ENCODE measurements around the gene KDM4B. TPM values are rescaled to one million over a fixed set of nuclear protein-coding genes. Genes with fewer than 3 reads are reported as not detected.
A peak's percentile ranks its signal among the peaks of the same experiment; 100 is the strongest.

The KDM4B gene
- total and polyA plus RNA-seq, 4 experiments from 2014 or later, result 3.2 to 50.4 (median 29.9) TPM

DNA sequence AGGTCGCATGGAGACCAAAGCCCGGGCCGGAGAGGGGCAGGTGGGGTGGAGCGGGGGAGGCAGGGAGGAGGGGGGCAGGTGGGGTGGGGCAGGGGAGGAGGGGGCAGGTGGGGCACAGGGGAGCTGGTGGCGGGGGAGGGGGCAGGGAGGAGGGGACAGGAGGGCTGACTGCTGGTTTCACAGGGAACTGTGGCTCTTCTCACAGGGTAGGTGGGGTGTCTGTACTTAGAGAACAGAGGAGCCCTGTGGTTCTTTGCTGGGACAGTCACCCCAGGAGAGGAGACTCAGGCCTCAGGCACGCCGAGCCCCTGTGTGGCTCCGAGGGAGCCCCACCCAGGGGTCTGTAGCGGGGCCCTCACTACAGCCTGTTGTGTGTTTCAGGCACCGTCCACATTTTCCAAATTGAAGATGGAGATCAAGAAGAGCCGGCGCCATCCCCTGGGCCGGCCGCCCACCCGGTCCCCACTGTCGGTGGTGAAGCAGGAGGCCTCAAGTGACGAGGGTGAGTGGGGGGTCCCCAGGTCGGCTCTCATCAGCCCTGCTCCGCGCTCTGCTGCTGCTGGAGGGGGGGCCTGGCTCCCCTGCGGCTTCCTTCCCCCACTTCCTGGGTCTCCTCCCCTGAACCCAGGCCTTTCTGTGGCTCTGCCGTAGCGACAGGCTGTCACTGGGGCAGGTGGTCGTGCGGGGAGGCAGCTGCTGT, 162.7 kb downstream of the KDM4B start:
- no peaks in the 10 kb centered on the region for H3K27me3 Mint-ChIP-seq
- H3K27me3 ChIP-seq (ENCODE audit: insufficient read depth, low read length), result no peaks in the 10 kb centered on the region
- no peak overlapping the region for H3K27ac ChIP-seq (ENCODE audit: low read depth, low read length)
- H3K27ac Mint-ChIP-seq, result peak overlapping the region in 1 of 7 donors; percentile 85
- CTCF ChIA-PET (ENCODE audit: partially characterized antibody), result no interaction called here
- no peaks in the 10 kb centered on the region for H3K9me3 Mint-ChIP-seq
- no peaks in the 10 kb centered on the region for H3K9me3 ChIP-seq (ENCODE audit: control insufficient read depth in 1 of 2, low read length in 2 of 2)
- H3K36me3 Mint-ChIP-seq, result peaks cover 5 to 26% of the 10 kb centered on the region in 2 donors
- POLR2A ChIA-PET (ENCODE audit: partially characterized antibody), result no interaction called here
- peaks cover 5% of the 10 kb centered on the region for H3K36me3 ChIP-seq (ENCODE audit: insufficient read depth, low read length)
- no peak for DNase-seq
- peaks cover 8 to 12% (median 10%) of the 10 kb centered on the region in 4 donors for H3K4me1 Mint-ChIP-seq
- intact Hi-C loops (cut with micrococcal nuclease), result no loop called here
- peak overlapping the region in 2 of 8 donors; percentile 26 to 64 for H3K4me3 Mint-ChIP-seq
- no peak overlapping the region for H3K4me3 ChIP-seq (ENCODE audit: low read length in 2 of 2)
- H3K4me1 ChIP-seq (ENCODE audit: insufficient read depth, low read length), result peaks cover 15% of the 10 kb centered on the region

DNA sequence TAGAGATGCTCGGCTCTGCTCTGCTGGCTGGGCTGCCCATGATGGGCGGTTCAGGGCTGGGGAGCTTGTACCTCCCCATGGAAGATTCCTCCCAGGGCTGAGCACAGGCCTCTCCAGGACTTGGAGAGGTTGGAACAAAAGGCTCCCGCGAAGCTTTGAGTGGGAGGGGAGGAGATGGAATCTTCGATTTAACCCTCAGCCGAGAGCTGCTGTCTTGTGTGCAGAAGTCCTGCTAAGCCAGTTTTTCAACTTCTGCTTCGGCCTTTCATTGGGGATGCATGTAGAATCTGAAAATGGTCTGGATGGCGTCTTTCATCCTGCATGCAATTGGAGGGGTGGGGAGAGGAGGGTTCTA, 163.3 kb downstream of the KDM4B start:
- Mint-ChIP-seq H3K27me3 (no peaks in the 10 kb centered on the region), H3K9me3 (no peaks in the 10 kb centered on the region), H3K27ac (peak overlapping the region in 2 of 7 donors; percentile 51 to 77), H3K4me1 (peaks cover 9 to 16% (median 11%) of the 10 kb centered on the region in 4 donors), H3K36me3 (peaks cover 5 to 29% of the 10 kb centered on the region in 2 donors), H3K4me3 (no peak overlapping the region)
- peaks cover 6% of the 10 kb centered on the region for H3K36me3 ChIP-seq (ENCODE audit: insufficient read depth, low read length)
- no peaks in the 10 kb centered on the region for H3K9me3 ChIP-seq (ENCODE audit: control insufficient read depth in 1 of 2, low read length in 2 of 2)
- H3K27ac ChIP-seq (ENCODE audit: low read depth, low read length), result no peak overlapping the region
- no peak overlapping the region for H3K4me3 ChIP-seq (ENCODE audit: low read length in 2 of 2)
- H3K4me1 ChIP-seq (ENCODE audit: insufficient read depth, low read length), result peaks cover 15% of the 10 kb centered on the region
- ChIA-PET POLR2A (ENCODE audit: partially characterized antibody) (no interaction called here), CTCF (ENCODE audit: partially characterized antibody) (no interaction called here)
- H3K27me3 ChIP-seq (ENCODE audit: insufficient read depth, low read length), result no peaks in the 10 kb centered on the region
- intact Hi-C loops (cut with micrococcal nuclease), result no loop called here
- no peak for DNase-seq

DNA sequence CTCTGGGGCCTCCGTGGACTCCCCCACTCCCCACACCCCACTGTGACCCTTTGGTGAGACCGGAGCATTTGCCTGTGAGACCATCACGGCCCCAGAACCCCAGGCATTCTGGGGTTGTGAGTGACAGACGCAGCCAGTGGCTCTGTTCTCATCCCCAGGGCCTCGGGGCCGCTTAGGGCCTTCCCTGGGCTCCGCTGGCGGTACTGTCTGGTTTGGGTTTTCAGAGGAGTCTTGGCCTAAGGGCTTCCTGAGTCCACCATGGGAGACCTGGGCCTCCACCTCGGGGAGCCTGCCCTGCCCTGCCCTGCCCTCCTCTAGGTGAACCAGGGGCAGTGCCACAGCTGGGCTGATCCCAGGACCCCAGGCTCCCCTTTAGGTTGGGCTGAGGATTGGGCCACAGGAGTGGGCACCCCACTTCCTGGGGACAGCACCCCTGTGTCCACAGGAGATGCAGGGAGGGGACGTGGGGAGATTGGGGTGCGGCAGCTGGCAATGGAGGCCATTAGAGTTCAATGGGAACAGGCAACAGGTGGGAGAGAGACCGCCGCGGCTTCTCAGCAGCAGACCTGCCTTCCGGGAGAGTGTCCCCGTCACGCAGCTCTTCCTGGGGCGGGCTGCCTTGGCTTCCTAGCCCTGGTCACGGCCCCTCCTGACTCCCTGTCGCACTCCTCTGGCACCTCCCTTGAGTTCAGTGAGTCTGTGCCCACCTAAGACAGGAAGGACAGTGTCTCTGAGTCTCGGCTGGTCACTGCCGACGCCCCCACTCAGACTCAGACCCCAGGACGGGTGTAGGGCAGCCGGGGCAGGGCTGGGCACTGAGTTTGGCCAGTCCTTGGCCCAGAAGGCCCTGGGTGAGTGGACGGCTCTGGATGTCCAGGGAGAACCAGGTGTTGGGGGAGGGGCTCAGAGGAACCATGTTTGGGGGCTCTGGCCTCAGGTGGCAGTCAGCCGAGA, 164.1 kb downstream of the KDM4B start:
- Histone ChIP-seq H3K4me1 (ENCODE audit: insufficient read depth, low read length) (peaks cover 21% of the 10 kb centered on the region), H3K4me3 (ENCODE audit: low read length in 2 of 2) (no peak overlapping the region), H3K27ac (ENCODE audit: low read depth, low read length) (no peak overlapping the region), H3K9me3 (ENCODE audit: control insufficient read depth in 1 of 2, low read length in 2 of 2) (no peaks in the 10 kb centered on the region), H3K36me3 (ENCODE audit: insufficient read depth, low read length) (peaks cover 11% of the 10 kb centered on the region), H3K27me3 (ENCODE audit: insufficient read depth, low read length) (no peaks in the 10 kb centered on the region)
- ChIA-PET CTCF (ENCODE audit: partially characterized antibody) (no interaction called here), POLR2A (ENCODE audit: partially characterized antibody) (no interaction called here)
- H3K4me3 Mint-ChIP-seq, result no peak overlapping the region
- H3K27me3 Mint-ChIP-seq, result no peaks in the 10 kb centered on the region
- H3K36me3 Mint-ChIP-seq, result peaks cover 9 to 32% of the 10 kb centered on the region in 2 donors
- H3K4me1 Mint-ChIP-seq, result peaks cover 10 to 20% (median 13%) of the 10 kb centered on the region in 4 donors
- intact Hi-C loops (cut with micrococcal nuclease), result no loop called here
- H3K9me3 Mint-ChIP-seq, result no peaks in the 10 kb centered on the region
- H3K27ac Mint-ChIP-seq, result peak overlapping the region in 1 of 7 donors; percentile 70
- DNase-seq, result no peak

DNA sequence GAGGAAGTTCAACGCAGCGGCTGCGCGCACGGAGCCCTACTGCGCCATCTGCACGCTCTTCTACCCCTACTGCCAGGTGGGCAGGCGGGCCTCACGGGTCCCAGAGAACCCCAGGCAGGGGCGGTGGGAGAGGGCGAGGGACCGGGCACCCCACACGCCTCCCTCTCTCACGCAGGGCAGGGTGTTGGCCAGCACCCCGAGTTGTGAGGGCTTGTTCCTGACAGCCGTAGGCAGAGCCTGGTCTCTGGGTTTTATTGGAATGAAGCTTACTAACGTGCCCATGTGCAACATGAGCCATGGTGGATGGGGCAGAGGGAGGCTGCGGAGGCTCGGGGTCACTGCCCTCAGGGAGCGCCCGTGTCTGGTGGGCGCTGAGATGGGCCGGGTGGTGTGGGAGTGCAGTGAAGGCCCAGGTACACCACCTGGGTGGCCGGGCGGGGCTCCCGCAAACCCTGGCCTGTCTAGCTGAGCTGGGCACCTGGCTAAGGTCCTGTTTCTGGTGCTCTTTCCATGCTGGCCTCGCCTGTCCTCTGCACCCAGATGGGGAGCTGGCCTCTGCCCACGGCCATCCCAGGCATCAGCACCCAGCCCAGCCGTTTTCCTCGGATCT, 165.2 kb downstream of the KDM4B start:
- H3K36me3 Mint-ChIP-seq, result peaks cover 20 to 43% of the 10 kb centered on the region in 2 donors
- Histone ChIP-seq H3K27ac (ENCODE audit: low read depth, low read length) (no peak overlapping the region), H3K4me1 (ENCODE audit: insufficient read depth, low read length) (peaks cover 32% of the 10 kb centered on the region), H3K9me3 (ENCODE audit: control insufficient read depth in 1 of 2, low read length in 2 of 2) (no peaks in the 10 kb centered on the region), H3K4me3 (ENCODE audit: low read length in 2 of 2) (no peak overlapping the region), H3K36me3 (ENCODE audit: insufficient read depth, low read length) (peaks cover 11% of the 10 kb centered on the region), H3K27me3 (ENCODE audit: insufficient read depth, low read length) (no peaks in the 10 kb centered on the region)
- no peak overlapping the region for H3K27ac Mint-ChIP-seq
- H3K4me1 Mint-ChIP-seq, result peaks cover 19 to 31% (median 23%) of the 10 kb centered on the region in 4 donors
- no peak overlapping the region for H3K4me3 Mint-ChIP-seq
- no peaks in the 10 kb centered on the region for H3K27me3 Mint-ChIP-seq
- CTCF ChIA-PET (ENCODE audit: partially characterized antibody), result no interaction called here
- POLR2A ChIA-PET (ENCODE audit: partially characterized antibody), result no interaction called here
- intact Hi-C loops (cut with micrococcal nuclease), result no loop called here
- no peak for DNase-seq
- peaks cover 0 to under 1% (median 0%) of the 10 kb centered on the region in 8 donors for H3K9me3 Mint-ChIP-seq

DNA sequence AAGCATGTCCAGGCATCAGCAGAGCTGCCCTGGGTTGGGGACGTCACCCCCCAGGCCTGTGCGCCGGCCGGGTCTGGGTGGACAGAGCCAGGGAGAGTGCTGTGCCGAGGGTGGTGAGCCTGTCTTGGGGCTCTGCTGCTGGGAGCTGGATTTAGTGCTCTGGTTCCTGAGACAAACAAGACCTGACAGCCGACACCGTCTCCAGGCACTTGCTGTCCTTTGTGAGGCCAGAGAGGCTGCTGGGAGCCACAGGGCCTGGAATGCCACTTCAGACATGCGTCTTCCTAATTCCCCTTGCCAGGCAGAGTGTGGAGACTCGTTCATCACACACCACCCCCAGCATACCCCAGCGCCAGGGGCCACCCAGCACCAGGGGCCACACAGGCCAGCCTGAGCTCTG, 165.8 kb downstream of the KDM4B start:
- Mint-ChIP-seq H3K36me3 (peaks cover 25 to 46% of the 10 kb centered on the region in 2 donors), H3K27me3 (no peaks in the 10 kb centered on the region), H3K4me1 (peaks cover 25 to 36% (median 29%) of the 10 kb centered on the region in 4 donors), H3K9me3 (peaks cover 0 to 2% (median 0%) of the 10 kb centered on the region in 8 donors), H3K27ac (no peak overlapping the region), H3K4me3 (no peak overlapping the region)
- peaks cover 11% of the 10 kb centered on the region for H3K36me3 ChIP-seq (ENCODE audit: insufficient read depth, low read length)
- POLR2A ChIA-PET (ENCODE audit: partially characterized antibody), result no interaction called here
- peaks cover 37% of the 10 kb centered on the region for H3K4me1 ChIP-seq (ENCODE audit: insufficient read depth, low read length)
- intact Hi-C loops (cut with micrococcal nuclease), result no loop called here
- H3K4me3 ChIP-seq (ENCODE audit: low read length in 2 of 2), result no peak overlapping the region
- H3K27ac ChIP-seq (ENCODE audit: low read depth, low read length), result no peak overlapping the region
- H3K9me3 ChIP-seq (ENCODE audit: control insufficient read depth in 1 of 2, low read length in 2 of 2), result no peaks in the 10 kb centered on the region
- DNase-seq, result no peak
- CTCF ChIA-PET (ENCODE audit: partially characterized antibody), result no interaction called here
- H3K27me3 ChIP-seq (ENCODE audit: insufficient read depth, low read length), result no peaks in the 10 kb centered on the region

DNA sequence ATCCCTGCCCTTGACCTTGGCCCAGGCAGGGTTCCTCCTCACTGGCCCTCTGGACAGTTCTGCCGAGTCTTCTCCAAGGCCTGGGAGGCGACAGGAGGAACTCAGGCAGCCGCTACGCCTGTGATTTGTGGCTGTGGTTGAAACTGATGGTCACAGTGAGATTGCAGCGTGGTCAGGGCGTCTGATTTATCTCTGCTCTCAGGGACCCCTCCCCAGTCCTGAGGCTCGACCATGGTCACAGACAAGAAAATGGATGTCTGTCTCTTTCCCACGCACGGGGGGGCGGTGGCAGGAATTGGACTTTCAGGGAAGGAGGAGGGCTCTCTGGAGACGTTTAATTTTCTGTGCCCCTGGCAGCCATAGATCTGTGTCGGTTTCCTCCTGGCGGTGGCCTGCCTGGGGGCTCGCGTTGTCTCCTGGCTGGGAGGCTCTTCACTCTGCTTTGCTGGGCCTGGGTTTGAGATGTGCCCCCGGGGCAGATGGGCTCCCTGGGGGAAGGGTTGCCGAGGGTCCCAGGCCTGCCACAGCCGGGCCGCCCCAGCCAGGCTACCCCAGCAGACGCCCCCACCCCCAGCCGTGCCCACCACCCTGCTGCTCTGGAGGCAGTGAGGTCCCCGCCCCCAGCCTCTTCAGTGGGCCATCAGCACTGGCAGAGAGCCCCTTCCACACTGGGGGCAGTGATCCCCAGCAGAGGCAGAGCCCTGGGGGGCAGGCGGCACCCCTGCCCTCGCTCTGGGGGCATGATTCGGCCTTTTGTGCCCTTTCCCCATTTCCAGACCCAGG, 167.4 kb downstream of the KDM4B start:
- ChIA-PET POLR2A (ENCODE audit: partially characterized antibody) (no interaction called here), CTCF (ENCODE audit: partially characterized antibody) (no interaction called here)
- Histone ChIP-seq H3K9me3 (ENCODE audit: control insufficient read depth in 1 of 2, low read length in 2 of 2) (no peaks in the 10 kb centered on the region), H3K27me3 (ENCODE audit: insufficient read depth, low read length) (no peaks in the 10 kb centered on the region), H3K36me3 (ENCODE audit: insufficient read depth, low read length) (peaks cover 11% of the 10 kb centered on the region), H3K4me1 (ENCODE audit: insufficient read depth, low read length) (peaks cover 27% of the 10 kb centered on the region), H3K4me3 (ENCODE audit: low read length in 2 of 2) (no peak overlapping the region), H3K27ac (ENCODE audit: low read depth, low read length) (no peak overlapping the region)
- H3K27ac Mint-ChIP-seq, result no peak overlapping the region
- H3K4me1 Mint-ChIP-seq, result peaks cover 17 to 33% (median 20%) of the 10 kb centered on the region in 4 donors
- no peak for DNase-seq
- intact Hi-C loops (cut with micrococcal nuclease), result no loop called here
- H3K36me3 Mint-ChIP-seq, result peaks cover 25 to 43% of the 10 kb centered on the region in 2 donors
- H3K4me3 Mint-ChIP-seq, result no peak overlapping the region
- H3K9me3 Mint-ChIP-seq, result peaks cover 0 to 2% (median 0%) of the 10 kb centered on the region in 8 donors
- no peaks in the 10 kb centered on the region for H3K27me3 Mint-ChIP-seq

Measured in CD4-positive, alpha-beta memory T cell (primary cell).